GM04504 (cell line): Measurements from ENCODE around the gene UGT1A9.

Experiments
- DNase-seq: peaks from one replicate; pipeline ENCODE4 v3.0.0-alpha.2; 2012; ENCODE audit warnings: low read depth

The UGT1A9 gene

GRCh38 chr2:233758849-233759248 is 87.2 kb downstream of the UGT1A9 start:
- DNase-seq: no peak

- DNase-seq: no peak
Measured at GRCh38 chr2:233760043-233760442, 88.3 kb downstream of the UGT1A9 start, which contains the start of gene UGT1A1. Gene UGT1A1 (plus strand): TSS chr2:233760270. CDS start chr2:233760288, 18 bp downstream.

GRCh38 chr2:233761040-233761769 is 89.5 kb downstream of the UGT1A9 start:
- no peak for DNase-seq

GRCh38 chr2:233764264-233764663 is 92.6 kb downstream of the UGT1A9 start:
- DNase-seq: peak; percentile 38

GRCh38 chr2:233764761-233765160 is 93.1 kb downstream of the UGT1A9 start:
- no peak for DNase-seq

- no peak for DNase-seq
Measured at GRCh38 chr2:233766416-233766815, 94.7 kb downstream of the UGT1A9 start.

GRCh38 chr2:233768076-233768475 is 96.4 kb downstream of the UGT1A9 start:
- DNase-seq: no peak

- DNase-seq: no peak
Measured at GRCh38 chr2:233769260-233769659, 97.6 kb downstream of the UGT1A9 start.

GRCh38 chr2:233772153-233772552 is 100.5 kb downstream of the UGT1A9 start:
- DNase-seq: no peak

- DNase-seq: no peak
Measured at GRCh38 chr2:233772583-233772982, 100.9 kb downstream of the UGT1A9 start.

GRCh38 chr2:233773854-233774253 is 102.2 kb downstream of the UGT1A9 start:
- DNase-seq: no peak

- no peak for DNase-seq
Measured at GRCh38 chr2:233775414-233775813, 103.7 kb downstream of the UGT1A9 start.

- no peak for DNase-seq
Measured at GRCh38 chr2:233778030-233778429, 106.3 kb downstream of the UGT1A9 start, which contains the start of gene MROH2A. Gene MROH2A (plus strand): TSS chr2:233778330. CDS start chr2:233779359, 1,029 bp downstream.

GRCh38 chr2:233779722-233780121 is 108.0 kb downstream of the UGT1A9 start:
- no peak for DNase-seq

GRCh38 chr2:233780771-233781170 is 109.1 kb downstream of the UGT1A9 start:
- no peak for DNase-seq

GRCh38 chr2:233789554-233789953 is 117.9 kb downstream of the UGT1A9 start:
- DNase-seq: no peak

- no peak for DNase-seq
Measured at GRCh38 chr2:233791151-233791882, 119.6 kb downstream of the UGT1A9 start.

GRCh38 chr2:233791883-233792329 is 120.2 kb downstream of the UGT1A9 start:
- DNase-seq: no peak

- no peak for DNase-seq
Measured at GRCh38 chr2:233792720-233793119, 121.0 kb downstream of the UGT1A9 start.

- no peak for DNase-seq
Measured at GRCh38 chr2:233793465-233794127, 121.9 kb downstream of the UGT1A9 start.

- DNase-seq: no peak
Measured at GRCh38 chr2:233794128-233794658, 122.5 kb downstream of the UGT1A9 start.

- no peak for DNase-seq
Measured at GRCh38 chr2:233795735-233796171, 124.1 kb downstream of the UGT1A9 start.
